Measurements from ENCODE around the gene ARL16.

ARL16 gene

DNA sequence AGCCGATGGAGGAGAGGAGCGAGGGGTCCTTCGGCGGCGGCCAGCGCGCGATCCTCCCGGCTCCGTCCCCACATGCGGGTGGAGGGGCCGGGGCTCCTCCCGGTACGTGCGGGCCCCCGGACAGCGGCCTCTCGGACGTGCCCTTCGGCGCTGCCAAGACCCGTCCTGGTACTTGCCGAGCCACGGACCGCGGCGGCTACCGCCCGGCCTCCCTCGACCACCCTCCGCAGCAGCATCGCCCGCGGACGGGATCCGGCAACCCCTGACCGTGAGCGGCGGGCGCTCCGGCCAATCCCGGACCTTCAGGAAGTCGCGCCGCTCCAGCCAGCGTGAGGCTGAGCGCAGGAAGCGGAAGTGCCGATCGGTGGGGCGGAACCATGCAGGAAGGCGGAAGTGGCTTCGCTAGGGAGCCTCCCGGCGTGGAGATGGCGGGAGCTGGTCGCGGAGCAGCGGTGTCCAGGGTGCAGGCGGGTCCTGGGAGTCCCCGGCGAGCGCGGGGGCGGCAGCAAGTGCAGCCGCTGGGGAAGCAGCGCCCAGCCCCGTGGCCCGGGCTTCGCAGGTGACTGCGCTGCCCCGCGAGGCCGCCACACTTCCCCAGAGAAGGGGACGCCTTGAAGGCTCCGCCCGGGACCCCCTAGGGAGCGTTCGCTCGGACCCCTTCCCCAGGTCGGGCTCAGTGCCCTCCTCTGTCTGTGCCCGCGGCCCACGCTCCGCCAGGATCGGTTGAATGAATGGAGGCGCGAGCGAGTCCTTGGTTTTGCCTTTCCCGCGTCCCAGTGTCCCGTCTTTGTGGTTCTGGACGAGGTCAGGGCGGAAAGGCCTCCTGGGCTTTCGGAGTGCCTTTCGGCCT lies 17.0 kb downstream of the ARL16 start, which contains the start of the genes CCDC137 and OXLD1:
Gene CCDC137 (plus strand): TSS at position 396 of the 850 bp plus-strand sequence. CDS start 30 bp downstream, at position 426.
Gene OXLD1 (minus strand): TSS at position 264 of the 850 bp plus-strand sequence. CDS start 28 bp downstream, at position 236.
- peak; percentile 80 for DNase-seq

DNA sequence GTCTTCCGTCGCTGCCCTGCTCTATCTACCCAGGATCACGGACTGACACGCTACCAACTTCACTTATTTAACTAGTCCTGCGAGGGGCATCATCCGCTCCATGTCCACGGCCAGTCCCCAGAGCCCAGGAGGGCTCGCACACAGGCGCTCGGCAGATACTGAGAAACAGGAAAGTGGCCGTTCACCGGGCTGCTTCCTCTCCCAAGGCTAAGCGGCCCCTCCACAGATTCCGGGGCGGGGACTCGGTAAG lies 17.6 kb downstream of the ARL16 start:
- DNase-seq, result no peak

DNA sequence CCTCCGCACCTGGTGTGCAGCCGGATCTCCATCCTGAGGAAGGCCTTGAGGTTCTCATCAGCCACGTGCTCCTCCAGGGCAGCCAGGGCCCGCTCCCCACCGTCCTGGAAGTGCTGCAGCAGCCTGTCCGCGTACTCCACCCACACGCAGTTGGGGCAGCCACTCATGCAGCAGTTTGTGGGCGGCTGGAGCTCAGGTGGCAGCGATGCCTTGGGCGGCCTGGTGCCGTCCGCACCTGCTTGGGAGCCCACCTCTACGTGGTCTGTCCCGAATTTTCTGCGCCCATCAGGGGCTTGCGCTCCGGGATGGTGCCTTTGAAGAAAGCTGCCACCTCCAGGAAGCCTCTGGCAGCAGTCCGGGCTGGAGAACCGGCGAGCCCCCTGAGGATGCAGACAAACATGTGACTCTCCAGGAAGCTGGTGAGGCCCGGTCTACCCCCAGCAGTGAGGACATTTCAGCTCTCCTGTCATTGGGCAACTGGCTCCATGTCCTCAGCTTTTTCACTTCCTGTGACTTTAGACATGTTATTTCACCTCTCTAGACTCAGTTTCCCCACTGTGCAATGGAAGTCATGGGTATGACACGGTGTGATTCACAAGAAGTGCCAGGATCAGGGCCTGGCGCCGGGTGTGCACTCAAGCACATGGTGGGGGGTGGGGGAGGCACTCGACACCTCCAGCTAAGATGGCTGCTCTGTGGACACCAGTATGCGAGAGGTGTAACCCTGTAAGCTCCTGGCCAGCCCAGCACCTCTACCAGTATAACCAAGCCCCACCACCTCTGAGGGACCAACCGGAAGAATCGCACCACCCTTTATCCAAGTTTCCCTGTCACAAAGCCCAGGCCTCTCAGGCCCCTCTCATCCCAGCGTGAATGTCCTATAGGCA lies 18.1 kb downstream of the ARL16 start:
- no peak for DNase-seq

DNA sequence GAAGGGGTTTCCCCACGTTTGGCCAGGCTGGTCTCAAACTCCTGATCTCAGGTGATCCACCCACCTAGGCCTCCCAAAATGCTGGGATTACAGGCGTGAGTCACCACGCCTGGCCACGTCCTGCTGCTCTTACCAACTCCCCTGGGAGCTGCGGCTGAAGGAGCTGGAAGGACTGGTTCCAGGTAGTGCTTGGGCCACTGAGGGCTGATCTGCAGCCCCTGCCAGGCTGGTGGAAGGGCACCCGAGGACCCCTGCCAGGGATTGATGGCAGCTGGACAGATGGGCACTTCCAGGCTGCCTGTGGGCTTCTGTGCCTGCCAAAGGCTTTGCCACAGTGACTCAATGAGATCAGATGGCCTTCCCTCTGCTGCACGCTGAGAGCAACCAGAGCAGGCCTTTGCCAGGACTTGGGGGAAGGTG lies 19.5 kb downstream of the ARL16 start:
- DNase-seq, result no peak

DNA sequence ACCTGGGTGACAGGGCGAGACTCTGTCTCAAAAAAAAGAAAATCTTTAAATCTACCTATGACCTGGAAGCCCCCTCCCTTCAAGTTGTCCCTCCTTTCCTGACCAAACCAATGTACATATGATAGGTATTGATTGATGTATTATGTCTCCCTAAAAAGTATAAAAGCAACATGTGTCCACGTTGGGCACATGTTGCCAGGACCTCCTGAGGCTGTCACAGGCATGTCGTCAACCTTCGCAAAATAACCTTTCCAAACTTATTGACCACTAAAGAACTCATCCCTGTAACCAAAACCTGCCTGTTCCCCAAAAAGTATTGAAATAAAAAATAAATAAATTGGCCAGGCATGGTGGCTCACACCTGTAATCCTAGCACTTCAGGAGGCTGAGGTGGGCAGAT lies 21.6 kb downstream of the ARL16 start:
- no peak for DNase-seq

DNA sequence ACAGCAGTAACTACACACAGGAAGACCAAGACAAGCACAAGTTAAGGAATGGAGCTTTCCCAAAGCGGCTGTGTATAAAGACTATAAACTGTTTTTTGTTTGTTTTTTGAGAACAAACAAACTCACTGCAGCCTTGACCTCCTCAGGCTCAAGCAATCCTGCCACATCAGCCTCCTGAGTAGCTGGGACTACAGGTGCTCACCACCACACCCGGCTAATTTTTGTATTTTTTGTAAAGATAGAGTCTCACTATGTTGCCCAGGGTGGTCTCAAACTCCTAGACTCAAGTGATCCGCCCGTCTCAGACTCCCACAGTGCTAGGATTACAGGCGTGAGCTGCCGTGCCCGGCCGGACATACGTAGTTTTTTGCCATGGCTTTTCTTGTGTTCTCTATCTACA lies 23.2 kb downstream of the ARL16 start:
- DNase-seq, result no peak

DNA sequence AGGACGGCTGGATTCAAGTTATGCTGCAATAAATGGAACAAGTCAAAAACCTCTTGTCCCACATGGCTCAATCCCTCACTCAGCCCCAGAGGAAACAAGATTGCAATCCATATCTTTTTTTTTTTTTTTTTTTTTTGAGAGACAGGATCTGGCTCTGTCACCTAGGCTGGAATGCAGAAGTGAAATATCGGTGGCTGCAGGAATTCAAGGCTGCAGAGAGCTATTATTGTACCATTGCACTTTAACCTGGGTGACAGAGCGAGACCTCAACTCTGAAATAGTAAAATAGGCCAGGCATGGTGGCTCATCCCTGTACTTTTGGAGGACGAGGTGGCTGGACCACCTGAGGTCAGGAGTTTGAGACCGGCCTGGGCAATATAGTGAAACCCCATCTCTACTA lies 24.6 kb downstream of the ARL16 start:
- no peak for DNase-seq

DNA sequence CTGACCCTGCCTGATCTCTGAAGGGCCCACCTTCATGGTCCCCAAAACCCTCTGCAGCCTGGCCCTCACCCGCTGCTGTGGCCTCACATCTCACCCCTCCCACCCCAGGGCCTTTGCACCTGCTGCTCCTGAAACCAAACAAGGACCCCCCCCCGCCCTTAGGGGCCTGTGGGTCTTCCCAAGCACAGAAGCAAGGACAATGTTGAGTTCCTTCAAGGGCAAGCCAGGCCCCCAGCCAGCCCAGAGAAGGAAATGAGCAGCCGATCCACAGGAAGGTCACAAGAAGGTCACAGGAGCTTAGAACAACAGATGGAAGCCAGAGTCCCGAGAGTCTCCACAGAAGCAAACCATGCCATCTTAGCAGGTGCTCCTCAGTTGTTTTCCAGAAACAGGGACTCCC lies 26.8 kb downstream of the ARL16 start:
- DNase-seq, result no peak

DNA sequence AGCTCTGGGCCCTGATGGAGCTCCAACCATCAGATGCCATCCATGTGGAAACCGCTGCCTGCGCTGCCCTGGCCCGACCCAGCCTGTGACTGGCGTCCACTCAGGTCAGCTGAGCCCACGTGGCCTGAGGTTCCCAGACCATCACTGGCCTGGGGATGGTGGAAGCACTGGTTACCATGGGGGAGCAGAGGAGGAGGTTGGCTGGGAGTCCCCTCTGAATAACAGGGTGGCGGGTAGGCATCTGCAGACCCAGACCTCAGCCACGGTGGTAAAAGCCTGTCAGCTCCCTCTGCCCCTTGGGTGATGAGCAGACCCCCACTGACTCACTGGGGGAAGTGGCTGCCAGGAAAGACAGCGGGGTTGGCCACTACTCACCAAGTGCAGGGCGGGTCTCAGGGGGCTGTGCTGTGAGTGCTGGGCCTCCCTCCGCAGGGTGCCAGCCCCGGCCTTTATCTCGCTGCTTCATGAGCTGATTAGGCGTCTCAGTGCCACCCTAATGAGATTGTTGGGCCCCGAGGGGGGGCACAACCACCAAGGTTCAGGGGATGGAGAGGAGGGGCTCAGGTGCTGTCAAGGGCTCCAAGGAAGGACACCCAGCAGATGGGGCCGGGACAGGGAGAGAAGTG lies 27.4 kb downstream of the ARL16 start, which contains the start of gene PDE6G:
Gene PDE6G (minus strand): TSS at position 425 of the 626 bp plus-strand sequence. CDS start 3,237 bp downstream, outside the sequence.
- no peak for DNase-seq

DNA sequence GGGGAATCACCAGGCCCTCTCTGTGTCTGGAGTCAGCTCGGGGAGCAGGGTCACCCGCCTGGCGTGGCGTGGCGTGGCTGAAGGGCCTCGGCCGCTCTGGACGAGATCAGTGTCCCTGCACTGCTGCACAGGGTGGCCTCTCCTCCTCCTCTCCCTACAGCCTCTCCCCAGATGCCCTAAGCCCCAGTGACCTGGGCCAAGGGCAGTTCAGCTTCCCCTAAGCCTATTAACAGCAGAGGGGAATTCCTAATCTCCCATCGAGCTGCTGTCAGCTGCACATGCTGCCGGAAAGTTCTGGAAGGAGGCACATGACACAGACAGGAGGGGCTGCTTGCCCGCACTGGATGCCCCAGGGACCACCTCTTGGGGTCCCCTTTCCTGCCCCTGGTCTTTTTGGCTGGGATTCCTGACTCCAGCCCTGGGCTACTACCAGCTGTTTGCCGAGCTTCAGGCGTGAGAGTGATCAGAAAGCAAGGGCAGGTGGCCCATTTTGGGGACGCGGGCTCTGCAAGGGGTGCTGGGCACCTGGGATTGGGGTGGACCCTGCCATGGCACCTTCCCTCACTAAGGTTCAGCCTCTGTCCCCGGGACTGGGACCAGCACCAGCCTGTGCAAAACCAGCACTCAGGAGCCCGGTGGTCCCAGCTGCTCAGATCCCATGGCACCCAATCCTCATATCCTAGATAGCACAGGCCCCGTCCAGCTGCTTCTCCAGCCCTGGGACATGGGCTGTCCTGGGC lies 28.0 kb downstream of the ARL16 start:
- no peak for DNase-seq

DNA sequence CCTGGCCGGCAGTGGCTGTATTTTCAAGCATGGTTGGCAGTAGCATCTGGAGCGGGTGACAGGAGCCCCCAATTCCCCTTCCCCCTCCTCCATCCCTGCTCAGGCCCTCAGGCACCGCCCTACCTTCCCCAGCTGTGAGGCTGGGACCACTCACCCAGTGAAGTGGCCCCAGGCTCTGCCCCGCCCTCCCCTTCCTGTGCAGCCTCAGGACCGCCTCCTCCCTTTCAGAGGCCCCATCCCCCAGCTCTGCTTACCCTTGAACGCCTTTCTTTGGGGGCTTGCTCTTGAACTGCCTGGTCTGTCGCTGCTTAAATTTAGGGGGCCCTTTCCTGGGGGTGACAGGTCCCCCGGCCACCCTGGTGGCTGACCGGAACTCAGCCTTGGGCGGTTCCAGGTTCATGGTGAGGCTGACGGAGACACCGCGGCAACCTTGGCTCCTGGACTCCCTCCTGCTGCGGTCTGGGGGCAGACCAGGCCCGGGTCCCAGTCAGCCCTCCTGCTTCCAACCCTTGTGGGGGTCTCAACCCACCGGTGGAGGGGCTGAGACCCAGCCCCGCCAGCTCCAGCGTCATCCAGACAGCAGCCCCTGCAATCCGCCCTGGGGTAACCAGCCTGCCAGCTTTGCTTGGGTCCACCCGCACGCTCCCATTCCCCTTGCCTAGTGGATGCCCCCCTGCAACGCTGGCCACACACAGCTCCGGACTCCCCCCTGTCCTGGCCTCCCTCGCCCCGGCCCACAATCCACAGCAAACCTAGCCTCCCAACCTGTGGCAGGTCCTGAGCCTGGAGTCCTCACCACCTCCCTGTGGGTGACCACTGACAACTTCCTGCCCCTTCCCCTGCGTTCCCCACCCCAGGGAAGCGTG lies 30.5 kb downstream of the ARL16 start:
- no peak for DNase-seq

DNA sequence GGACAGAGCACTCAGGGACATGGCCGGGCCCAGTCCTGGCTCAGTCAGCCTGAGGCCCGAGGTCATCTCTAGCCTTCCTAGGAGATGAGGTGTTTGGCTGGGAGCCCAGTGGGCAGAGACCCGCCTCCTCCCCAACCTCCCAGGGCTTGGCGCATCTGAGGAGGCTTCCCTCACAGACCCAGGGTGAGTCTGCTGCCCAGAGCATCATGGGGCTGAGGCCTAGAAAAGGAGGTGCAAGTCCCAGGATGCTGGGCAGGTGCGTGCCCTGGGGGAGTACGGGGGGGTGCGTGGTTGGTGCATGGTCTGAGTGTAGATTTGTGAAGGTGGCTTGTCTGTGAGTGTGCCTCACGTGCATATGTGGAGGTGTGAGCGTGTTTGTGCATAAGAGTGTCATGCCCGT lies 31.9 kb downstream of the ARL16 start:
- DNase-seq, result no peak

DNA sequence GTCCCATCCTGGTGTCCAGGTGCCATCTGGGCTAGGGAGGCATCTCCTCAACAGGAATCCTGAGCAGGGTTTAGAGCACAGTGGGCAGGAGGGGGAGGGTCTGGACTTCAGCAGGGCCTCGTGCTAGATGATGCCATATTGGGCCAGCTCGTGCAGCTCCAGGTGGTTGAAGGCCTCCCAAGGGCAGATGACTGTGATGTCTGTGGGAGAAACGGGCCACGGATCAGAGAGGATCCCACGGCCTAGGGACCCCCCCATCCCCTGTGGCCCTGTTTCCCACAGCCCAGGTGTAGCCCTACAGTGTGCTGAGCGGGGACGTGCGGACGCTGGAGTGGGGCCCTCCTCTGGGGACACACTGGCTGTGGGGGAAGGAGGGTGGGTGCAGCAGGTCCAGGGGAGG lies 32.6 kb downstream of the ARL16 start:
- DNase-seq, result no peak

DNA sequence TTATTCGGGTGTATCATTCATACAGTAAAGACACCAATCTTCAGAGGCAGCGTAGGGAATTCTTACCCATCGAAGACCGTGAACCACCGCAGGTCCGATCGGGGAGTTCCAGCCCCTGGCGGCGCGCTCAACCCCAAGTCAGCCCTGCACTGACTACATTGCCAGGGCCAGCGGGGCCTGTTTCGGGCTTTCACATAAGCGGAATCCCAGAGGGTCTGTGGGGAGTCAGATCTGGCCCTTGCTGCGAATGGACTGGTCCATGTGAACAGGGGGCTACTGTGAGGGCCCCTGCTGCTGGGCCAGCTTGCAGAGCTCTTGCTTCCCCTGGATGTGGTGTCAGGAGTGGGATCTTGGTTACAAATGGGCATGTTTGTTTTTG lies 34.9 kb downstream of the ARL16 start:
- no peak for DNase-seq

DNA sequence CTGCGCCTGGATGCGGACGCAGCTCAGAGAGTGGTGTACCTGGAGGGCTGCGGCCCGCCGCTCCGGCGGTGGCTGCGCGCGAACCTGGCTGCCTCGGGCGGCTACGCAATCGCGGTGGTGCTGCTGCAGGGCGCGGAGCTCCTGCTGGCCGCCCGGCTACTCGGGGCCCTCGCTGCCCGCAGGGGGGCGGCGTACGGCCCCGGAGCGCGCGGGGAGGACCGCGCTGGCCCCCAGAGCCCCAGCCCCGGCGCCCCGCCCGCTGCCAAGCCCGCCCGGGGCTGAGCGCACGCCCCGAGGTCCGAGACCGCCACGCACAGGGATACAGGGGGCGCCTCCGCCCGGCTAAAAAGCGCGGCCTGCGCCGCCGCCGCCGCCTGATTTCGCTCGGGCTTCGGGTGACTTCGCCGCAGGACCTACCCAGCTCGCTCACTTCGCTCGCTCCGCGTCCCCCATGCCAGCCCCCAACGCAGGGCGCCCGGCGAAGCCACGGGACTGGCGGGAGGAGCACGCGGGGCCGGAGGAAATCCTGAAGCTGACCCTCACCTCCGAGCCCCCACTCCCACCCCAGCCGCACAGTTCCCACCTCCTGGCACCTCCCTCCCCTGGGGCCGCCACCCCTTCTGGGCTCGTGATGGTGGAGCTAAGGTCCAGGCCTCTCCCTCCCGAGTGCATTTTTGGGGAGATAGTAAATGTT lies 35.4 kb downstream of the ARL16 start:
- no peak for DNase-seq

DNA sequence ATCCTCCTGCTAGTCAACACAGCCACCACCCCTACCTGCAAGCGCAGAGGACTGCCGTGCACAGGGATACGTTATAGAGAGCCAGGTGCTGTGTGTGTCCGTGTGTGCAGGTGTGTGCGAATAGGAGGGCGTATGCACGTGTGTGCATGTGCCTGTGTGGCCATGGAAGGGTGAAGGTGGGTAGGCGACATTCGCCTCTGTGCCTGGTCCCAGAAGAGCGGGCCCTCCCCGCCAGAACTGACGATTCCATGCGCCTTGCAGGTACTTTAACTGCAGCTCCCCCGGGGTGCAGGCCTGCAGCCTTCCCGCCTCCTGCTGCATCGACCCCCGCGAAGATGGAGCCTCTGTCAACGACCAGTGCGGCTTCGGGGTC lies 36.0 kb downstream of the ARL16 start:
- DNase-seq, result no peak

DNA sequence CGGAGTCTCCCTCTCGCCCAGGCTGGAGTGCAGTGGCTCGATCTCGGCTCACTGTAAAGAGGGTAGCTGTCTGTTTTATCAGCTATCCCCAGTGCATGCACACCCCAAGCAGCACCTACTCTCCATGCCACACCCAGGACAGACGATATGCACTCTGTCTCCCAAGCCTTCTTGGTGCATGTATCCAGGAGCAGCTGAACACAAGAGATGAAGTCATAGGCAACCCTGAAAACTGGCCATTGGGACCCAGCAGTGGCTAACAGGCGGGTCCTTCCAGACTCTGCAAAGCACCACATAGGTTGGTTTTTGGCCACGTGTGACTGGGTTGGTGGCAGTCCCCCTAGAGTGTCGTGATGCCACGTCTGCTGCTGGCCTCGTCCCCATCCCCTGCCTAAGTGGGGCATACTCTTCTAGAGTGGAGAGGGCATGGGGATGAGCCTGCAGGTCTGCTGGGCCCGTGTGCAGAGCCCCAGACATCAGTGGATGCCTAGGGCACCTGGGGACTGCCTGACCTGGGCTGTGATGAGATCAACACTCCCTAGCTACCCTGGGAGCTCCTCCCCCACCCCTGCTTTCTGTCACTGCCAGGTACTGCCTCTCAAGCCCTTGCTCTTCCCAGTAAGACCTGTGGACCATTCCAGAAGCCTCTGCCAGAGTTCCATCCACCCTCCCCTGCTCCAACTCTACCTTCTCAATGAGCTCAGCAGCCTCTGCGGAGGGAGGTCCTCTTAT lies 36.6 kb downstream of the ARL16 start:
- no peak for DNase-seq

DNA sequence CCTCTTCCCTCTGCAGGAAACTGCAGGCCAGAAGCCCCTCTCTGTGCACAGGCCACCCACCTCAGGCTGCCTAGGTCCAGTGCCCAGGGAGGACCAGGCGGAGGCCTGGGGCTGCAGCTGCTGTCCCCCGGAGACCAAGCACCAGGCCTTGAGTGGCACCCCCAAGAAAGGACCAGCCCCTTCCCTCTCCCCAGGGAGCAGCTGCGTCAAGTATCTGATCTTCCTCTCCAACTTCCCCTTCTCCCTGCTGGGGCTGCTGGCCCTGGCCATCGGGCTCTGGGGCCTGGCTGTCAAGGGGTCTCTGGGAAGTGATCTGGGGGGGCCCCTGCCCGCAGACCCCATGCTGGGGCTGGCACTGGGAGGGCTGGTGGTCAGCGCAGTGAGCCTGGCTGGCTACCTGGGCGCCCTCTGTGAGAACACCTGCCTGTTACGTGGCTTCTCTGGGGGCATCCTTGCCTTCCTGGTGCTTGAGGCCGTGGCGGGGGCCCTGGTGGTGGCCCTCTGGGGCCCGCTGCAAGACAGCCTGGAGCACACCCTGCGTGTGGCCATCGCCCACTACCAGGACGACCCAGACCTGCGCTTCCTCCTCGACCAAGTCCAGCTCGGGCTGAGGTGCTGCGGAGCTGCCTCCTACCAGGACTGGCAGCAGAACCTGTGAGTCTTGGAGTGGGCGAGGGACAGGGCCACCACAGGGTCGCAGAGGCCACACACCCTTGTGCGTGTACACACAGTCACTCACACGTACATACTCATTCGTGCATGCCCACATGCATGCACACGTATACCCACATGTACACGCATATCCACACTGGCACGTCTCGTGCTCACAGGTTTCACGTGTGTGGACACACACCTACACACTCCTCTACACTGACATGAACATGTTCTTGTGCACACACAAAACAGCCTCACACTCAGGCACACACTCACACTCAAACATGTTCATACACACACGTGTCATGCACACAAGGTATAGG lies 38.3 kb downstream of the ARL16 start:
- DNase-seq, result no peak

DNA sequence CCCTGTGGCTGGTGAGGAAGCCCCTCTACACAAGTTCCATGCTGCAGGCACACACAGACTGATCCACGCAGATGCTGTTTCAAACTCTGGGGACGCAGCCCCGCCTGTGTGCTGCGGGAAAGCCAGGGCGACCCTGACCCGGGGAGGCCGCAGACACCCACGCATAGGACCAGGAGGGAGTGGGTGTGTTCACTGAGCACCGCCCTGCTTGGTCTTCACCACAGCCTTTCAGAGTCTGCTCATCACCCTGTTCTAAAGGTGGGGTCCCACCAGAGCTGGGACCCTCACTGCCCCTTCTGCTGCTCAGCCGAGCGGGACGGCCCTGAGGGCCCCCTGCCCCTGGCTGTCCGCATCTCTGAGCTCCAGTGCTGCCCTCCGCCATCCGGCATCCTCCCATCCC lies 39.1 kb downstream of the ARL16 start:
- DNase-seq, result no peak
